Astrocyte of the cerebellum (primary cell): ENCODE measurements around the gene JPH3.
"Not testable (repeated sequence)": the region's sequence is repeated elsewhere in the genome, so short reads cannot be mapped to it uniquely, and the experiment has no call there.

Source experiments
- DNase-seq: peaks from one replicate; pipeline ENCODE4 v3.0.0-alpha.2; 2011; ENCODE audit warnings: low read depth
- H3K4me3 ChIP-seq: 2 replicates; pipeline ENCODE4 v1.5.1; 2011; ENCODE audit warnings: mild to moderate bottlenecking, low read depth, low read length, moderate library complexity
- CTCF ChIP-seq: IDR thresholded peaks from 2 replicates; pipeline ENCODE4 v1.5.1; 2012; ENCODE audit warnings: low read length, low read depth, moderate library complexity, mild to moderate bottlenecking; ENCODE audit errors: missing control alignments
- in situ Hi-C: cut with HindIII; loops from 2 replicates; pipeline ENCODE4 v1.10.0; 2017; ENCODE audit warnings: low sequenced_read_pairs

The JPH3 gene

GRCh38 chr16:87679593-87680271 lies 77.4 kb downstream of the JPH3 start:
- in situ Hi-C loops, result loop anchor here (5.0 kb wide), 1 partner anchor 67 kb away; no protein-coding TSS in a partner anchor
- DNase-seq, result no peak
- no peak for TF ChIP-seq CTCF
- H3K4me3 ChIP-seq, result no peak overlapping the region

- in situ Hi-C loops, result no loop called here
- TF ChIP-seq CTCF, result no peak
- no peak for DNase-seq
- H3K4me3 ChIP-seq, result no peak overlapping the region
Measured at GRCh38 chr16:87680272-87680644, 78.0 kb downstream of the JPH3 start.

GRCh38 chr16:87681051-87681602 lies 78.8 kb downstream of the JPH3 start:
- in situ Hi-C loops, DNase-seq, H3K4me3 ChIP-seq: not testable (repeated sequence)

GRCh38 chr16:87681981-87682570 lies 79.8 kb downstream of the JPH3 start:
- peak; percentile 45 for TF ChIP-seq CTCF
- DNase-seq, result peak; percentile 27
- in situ Hi-C loops, result no loop called here
- H3K4me3 ChIP-seq, result no peak overlapping the region

- no peak for DNase-seq
- no peak overlapping the region for H3K4me3 ChIP-seq
- TF ChIP-seq CTCF, result no peak
- in situ Hi-C loops, result no loop called here
Measured at GRCh38 chr16:87682852-87683399, 80.6 kb downstream of the JPH3 start.

GRCh38 chr16:87684106-87684677 lies 81.9 kb downstream of the JPH3 start:
- in situ Hi-C loops, result no loop called here

More at GRCh38 chr16:87684106-87684677, 81.9 kb downstream of the JPH3 start:
- H3K4me3 ChIP-seq, result no peak overlapping the region
- no peak for TF ChIP-seq CTCF
- DNase-seq, result no peak
